H1 (cell line): ENCODE data around the gene CTNS. TPM values are rescaled to one million over a fixed set of nuclear protein-coding genes. Genes with fewer than 3 reads are reported as not detected.

Experiments
- CTCF ChIA-PET: fragments of 300-600 bp; sonication (Branson Sonifier 250); formaldehyde crosslinking; loops from one replicate; lab custom pipeline; 2021; ENCODE audit not compliant: partially characterized antibody; lab: Charles Lee
- POLR2A ChIA-PET: fragments of 300-600 bp; sonication (Branson Sonifier 250); formaldehyde crosslinking; loops from one replicate; lab custom pipeline; 2021; ENCODE audit warnings: inconsistent platforms; ENCODE audit not compliant: partially characterized antibody; lab: Charles Lee
- DNase-seq, 2 experiments: peaks; one replicate each; pipeline versions ENCODE4 v3.0.0 to v3.0.0-alpha.2; 2010 to 2022; ENCODE audit warnings: low spot score in 2 of 2, low read depth in 1 of 2, mixed read lengths in 1 of 2
- FAIRE-seq: peaks from 2 replicates; lab custom pipeline; 2011; peaks lifted over from hg19 to GRCh38; lab: Jason Lieb, UNC
- H2AFZ ChIP-seq: 2 replicates; pipeline ENCODE4 v1.8.1; 2012; ENCODE audit warnings: low read length, inconsistent platforms
- H2AK5ac ChIP-seq: 2 replicates; pipeline ENCODE4 v1.6.1; 2013; ENCODE audit warnings: low read depth, low read length
- H2BK120ac ChIP-seq: replicated peaks from 2 replicates; pipeline ENCODE3; 2013; ENCODE audit warnings: low read depth, low read length, inconsistent platforms
- H2BK12ac ChIP-seq: 2 replicates; pipeline ENCODE4 v1.6.1; 2013; ENCODE audit warnings: low read depth, low read length
- H2BK15ac ChIP-seq: 2 replicates; pipeline ENCODE4 v1.6.1; 2013; ENCODE audit warnings: low read length
- H2BK20ac ChIP-seq: 2 replicates; pipeline ENCODE4 v1.6.1; 2013; ENCODE audit warnings: low read length
- H2BK5ac ChIP-seq: 2 replicates; pipeline ENCODE4 v1.6.1; 2013; ENCODE audit warnings: low read depth, low read length
- H3K14ac ChIP-seq: 2 replicates; pipeline ENCODE4 v1.6.1; 2013; ENCODE audit warnings: inconsistent platforms; ENCODE audit not compliant: insufficient read length
- H3K18ac ChIP-seq: 2 replicates; pipeline ENCODE4 v1.6.1; 2013; ENCODE audit warnings: low read length; ENCODE audit errors: extremely low read depth
- H3K23ac ChIP-seq: 2 replicates; pipeline ENCODE4 v1.6.1; 2013; ENCODE audit warnings: inconsistent platforms; ENCODE audit not compliant: insufficient read length
- H3K23me2 ChIP-seq: 2 replicates; pipeline ENCODE4 v1.6.1; 2013; ENCODE audit warnings: low read depth, low read length
- H3K27ac ChIP-seq: 2 replicates; pipeline ENCODE4 v1.6.1; 2011; ENCODE audit warnings: low read depth, low read length, inconsistent platforms
- H3K27me3 ChIP-seq, 4 experiments: replicated peaks in 1 of 4; 1 replicate in 1 of 4; 2 replicates in 3 of 4; pipeline versions ENCODE4 v1.6.1 to v1.8.1; 2011 to 2013; ENCODE audit warnings: low read length in 3 of 4, mild to moderate bottlenecking in 3 of 4, inconsistent platforms in 2 of 4, mixed read lengths in 2 of 4, moderate library complexity in 1 of 4; ENCODE audit not compliant: control insufficient read depth in 3 of 4, insufficient read depth in 3 of 4; ENCODE audit errors: extremely low read depth in 1 of 4
- H3K36me3 ChIP-seq, 4 experiments: 2 replicates each; pipeline versions ENCODE4 v1.6.1 to v1.8.1; 2011 to 2013; ENCODE audit warnings: mild to moderate bottlenecking in 4 of 4, low read length in 3 of 4, moderate library complexity in 2 of 4, control low read depth in 1 of 4, inconsistent platforms in 1 of 4; ENCODE audit not compliant: insufficient read depth in 4 of 4, control insufficient read depth in 2 of 4
- H3K4ac ChIP-seq: replicated peaks from 2 replicates; pipeline ENCODE3; 2013; ENCODE audit warnings: low read length, low read depth, mixed read lengths, inconsistent platforms; ENCODE audit not compliant: insufficient read length
- H3K4me1 ChIP-seq, 4 experiments: replicated peaks in 1 of 4; 1 replicate in 1 of 4; 2 replicates in 3 of 4; pipeline versions ENCODE4 v1.6.1 to v1.8.1; 2011 to 2013; ENCODE audit warnings: low read length in 3 of 4, inconsistent platforms in 2 of 4, mixed read lengths in 1 of 4; ENCODE audit not compliant: insufficient read depth in 4 of 4, control insufficient read depth in 3 of 4
- H3K4me2 ChIP-seq, 2 experiments: 2 replicates each; pipeline versions ENCODE4 v1.6.1 to v1.8.1; 2011 to 2013; ENCODE audit warnings: low read depth in 2 of 2, low read length in 2 of 2, control low read depth in 1 of 2, inconsistent platforms in 1 of 2, mild to moderate bottlenecking in 1 of 2; ENCODE audit not compliant: insufficient read depth in 1 of 2
- H3K4me3 ChIP-seq, 4 experiments: fragments of 200-600, 300-600 bp in 1 of 4; sonication (generic), shearing (Covaris generic), sonication (Bioruptor Twin) in 1 of 4; 2 replicates each; pipeline versions ENCODE4 v1.5.1 to v1.8.1; 2011 to 2016; ENCODE audit warnings: low read length in 4 of 4, low read depth in 3 of 4, control low read depth in 2 of 4, inconsistent platforms in 2 of 4, mild to moderate bottlenecking in 2 of 4, mixed read lengths in 1 of 4, moderate library complexity in 1 of 4; ENCODE audit not compliant: insufficient read depth in 2 of 4; ENCODE audit errors: extremely low read depth in 1 of 4
- H3K56ac ChIP-seq: replicated peaks from 2 replicates; pipeline ENCODE3; 2013; ENCODE audit warnings: low read depth, mild to moderate bottlenecking, mixed read lengths, low read length, inconsistent platforms; ENCODE audit not compliant: insufficient read length
- H3K79me1 ChIP-seq: 2 replicates; pipeline ENCODE4 v1.6.1; 2013; ENCODE audit warnings: low read depth, low read length, control low read depth
- H3K79me2 ChIP-seq, 2 experiments: 2 replicates each; pipeline versions ENCODE4 v1.6.1 to v1.8.1; 2012 to 2013; ENCODE audit warnings: low read length in 2 of 2, mild to moderate bottlenecking in 2 of 2, inconsistent platforms in 1 of 2; ENCODE audit not compliant: insufficient read depth in 2 of 2, control insufficient read depth in 1 of 2
- H3K9ac ChIP-seq, 4 experiments: replicated peaks in 1 of 4; 1 replicate in 1 of 4; 2 replicates in 3 of 4; pipeline versions ENCODE4 v1.6.1 to v1.8.1; 2011 to 2013; ENCODE audit warnings: low read depth in 3 of 4, low read length in 3 of 4, control low read depth in 2 of 4, mild to moderate bottlenecking in 2 of 4, moderate library complexity in 2 of 4, inconsistent platforms in 1 of 4; ENCODE audit errors: extremely low read depth in 1 of 4
- H3K9me3 ChIP-seq, 2 experiments: 2 replicates each; pipeline versions ENCODE4 v1.6.1 to v1.8.1; 2012 to 2013; ENCODE audit warnings: mild to moderate bottlenecking in 2 of 2, moderate library complexity in 2 of 2, control low read depth in 1 of 2, inconsistent platforms in 1 of 2, low read depth in 1 of 2, low read length in 1 of 2, mixed read lengths in 1 of 2; ENCODE audit not compliant: insufficient read depth in 2 of 2
- H4K20me1 ChIP-seq, 2 experiments: replicated peaks in 1 of 2; 2 replicates each; pipeline versions ENCODE3 to v1.8.1; 2011 to 2013; ENCODE audit warnings: inconsistent platforms in 2 of 2, low read length in 2 of 2, mild to moderate bottlenecking in 1 of 2; ENCODE audit not compliant: insufficient read depth in 2 of 2, control insufficient read depth in 1 of 2
- H4K5ac ChIP-seq: 2 replicates; pipeline ENCODE4 v1.6.1; 2013; ENCODE audit warnings: low read length, low read depth, mixed read lengths, inconsistent platforms; ENCODE audit not compliant: insufficient read length
- H4K8ac ChIP-seq: 2 replicates; pipeline ENCODE4 v1.8.0; 2013; ENCODE audit warnings: mild to moderate bottlenecking, moderate library complexity, low read length, inconsistent platforms; ENCODE audit not compliant: insufficient read depth; ENCODE audit errors: extremely low read depth
- H4K91ac ChIP-seq: replicated peaks from 2 replicates; pipeline ENCODE3; 2013; ENCODE audit warnings: low read length, mixed read lengths, inconsistent platforms; ENCODE audit not compliant: insufficient read length
- CHD1 ChIP-seq: IDR thresholded peaks from 2 replicates; pipeline ENCODE4 v1.6.1; 2012; ENCODE audit warnings: low read depth, low read length, improper control_type of control experiment
- WGBS, 2 experiments: shearing (Covaris generic) in 1 of 2; methylation state at CpG; one replicate each; pipeline versions ENCODE4 v1.1.6 to v1.1.7; 2013 to 2015; ENCODE audit warnings: low lambda C conversion rate in 2 of 2, mixed read lengths in 2 of 2, inconsistent platforms in 1 of 2, low coverage in 1 of 2, missing lambda C conversion rate in 1 of 2; ENCODE audit not compliant: insufficient replicate concordance in 2 of 2, insufficient coverage in 1 of 2, insufficient read length in 1 of 2; ENCODE audit errors: extremely low coverage in 1 of 2, missing lambda C conversion rate in 1 of 2; 5-methylcytosine and 5-hydroxymethylcytosine counted together
- polyA plus RNA-seq, 7 experiments: library from polyadenylated mRNA; depleted of rRNA in 3 of 7; stranded (reverse) in 5 of 7; unstranded in 2 of 7; fragments of >200 nt in 5 of 7; fragments of 200-250 nt in 2 of 7; gene quantifications; 1 replicate in 5 of 7; 2 replicates in 1 of 7; 4 replicates in 1 of 7; pipeline versions ENCODE4 v1.2.1 to v1.2.3, GENCODE V29; 2011 to 2013; ENCODE audit warnings: missing spikeins in 2 of 7, mixed read lengths in 2 of 7
- total RNA-seq: library from RNA; stranded (reverse); fragmentation: NEBNext Ultra II Directional; extraction: Animal tissue kit (Norgen Biotek cat#: 25700); gene quantifications from 2 replicates; pipeline ENCODE4 v1.2.1, GENCODE V29; 2021

CTNS gene
- total and polyA plus RNA-seq, 2 of the 8 experiments (the other 6 are each of a cell fraction or from before 2014, with no cell fraction given), result 11.6 to 12.9 TPM

- Histone ChIP-seq H3K56ac (no peak overlapping the region), H2BK20ac (no peak overlapping the region), H3K9me3 (no peaks in the 10 kb centered on the region)
- no peak for TF ChIP-seq CHD1
- TF ChIP-seq, all 59 proteins: peak for 0
- DNase-seq (no peak), FAIRE-seq (no peak)
- Histone ChIP-seq H3K14ac (no peak overlapping the region), H2AK5ac (no peak overlapping the region), H3K4me3 (no peak overlapping the region), H3K36me3 (no peaks in the 10 kb centered on the region), H3K23me2 (peaks cover 9% of the 10 kb centered on the region; the same call in 1 of the 2 replicates), H2AFZ (no peak overlapping the region), H4K20me1 (peaks cover 0 to 8% of the 10 kb centered on the region in 2 experiments), H3K9ac (no peak overlapping the region), H3K79me1 (no peaks in the 10 kb centered on the region), H3K79me2 (no peaks in the 10 kb centered on the region), H3K27me3 (peaks cover 0 to 22% (median 13%) of the 10 kb centered on the region in 4 experiments; a peak in 6 of 7 replicates), H3K4me1 (peaks cover 0 to 14% (median 8%) of the 10 kb centered on the region in 4 experiments; a peak in 5 of 7 replicates), H4K8ac (no peak overlapping the region), H4K91ac (no peak overlapping the region), H3K4ac (no peak overlapping the region), H3K4me2 (no peak overlapping the region), H2BK5ac (no peak overlapping the region), H2BK120ac (no peak overlapping the region), H3K23ac (no peak overlapping the region), H4K5ac (no peak overlapping the region), H3K27ac (no peak overlapping the region), H2BK15ac (no peak overlapping the region), H3K18ac (no peak overlapping the region), H2BK12ac (no peak overlapping the region)
- ChIA-PET CTCF (interaction anchor here (0.9 to 3.0 kb wide), 4 partner anchors 11 to 55 kb away, joined by 3 to 20 read pairs (median 4); no protein-coding TSS in a partner anchor), POLR2A (interaction anchor here (2.9 to 3.1 kb wide), 2 partner anchors 27 to 30 kb away, joined by 10 to 13 read pairs; partner anchors contain the start of gene HASPIN)
- 84% methylated on average over 8 of the region's 9 CpGs; no CpG with 5 or more reads in 1 of the 2 experiments for WGBS, 2 experiments
Measured at GRCh38 chr17:3693829-3694231, 57.3 kb downstream of the CTNS start.
